Motor neuron (in vitro differentiated cells): ENCODE data around the gene SON. TPM values are rescaled to one million over a fixed set of nuclear protein-coding genes. Genes with fewer than 3 reads are reported as not detected.
"Not testable (repeated sequence)": the region's sequence is repeated elsewhere in the genome, so short reads cannot be mapped to it uniquely, and the experiment has no call there.

ENCODE experiments used
- ATAC-seq, 8 experiments: fragments of 200-7000 bp; cut with Tn5 transposase; replicated peaks in 6 of 8; 2 replicates each; pipeline ENCODE4 v1.8.0; 2021; ENCODE audit warnings: mild to moderate bottlenecking in 8 of 8, moderate library complexity in 8 of 8
- H3K27ac ChIP-seq, 2 donors: fragments of 250-450 bp; sonication (Bioruptor Pico); 2 replicates each; pipeline ENCODE4 v1.9.0; 2021; ENCODE audit warnings: antibody characterized with exemption in 2 of 2, mild to moderate bottlenecking in 2 of 2, moderate library complexity in 1 of 2
- H3K4me1 ChIP-seq, 2 donors: fragments of 250-450 bp; sonication (Bioruptor Pico); replicated peaks in 1 of 2; 2 replicates each; pipeline ENCODE4 v1.6.1; 2021; ENCODE audit warnings: antibody characterized with exemption in 2 of 2, mild to moderate bottlenecking in 2 of 2, moderate library complexity in 1 of 2
- H3K4me3 ChIP-seq, 5 donors: fragments of 250-450 bp; sonication (Bioruptor Pico); 2 replicates each; pipeline ENCODE4 v1.9.0; 2021; ENCODE audit warnings: antibody characterized with exemption in 5 of 5, mild to moderate bottlenecking in 5 of 5, moderate library complexity in 4 of 5
- WGBS, 10 experiments: fragments of 450-650 bp; shearing (Covaris generic); methylation state at CpG; one replicate each; pipeline ENCODE4 v1.0.0; 2022; 5-methylcytosine and 5-hydroxymethylcytosine counted together
- in situ Hi-C, 9 experiments: fragments of 400-800 bp; cut with MboI; loops; one replicate each; pipeline ENCODE4 v1.15.0; 2021; ENCODE audit warnings: low sequenced_read_pairs in 9 of 9, low pct_unique_long_range_greater_than_20kb in 2 of 9; ENCODE audit not compliant: unreplicated experiment in 9 of 9
- total RNA-seq, 8 experiments: library from RNA; unstranded; fragments of 300-600 nt; gene quantifications; 2 replicates each; pipeline versions ENCODE4 v1.2.3 to v1.2.4, GENCODE V29; 2022

SON gene
- total RNA-seq, 8 experiments from 2014 or later: 97.3 to 440 (median 181) TPM

DNA sequence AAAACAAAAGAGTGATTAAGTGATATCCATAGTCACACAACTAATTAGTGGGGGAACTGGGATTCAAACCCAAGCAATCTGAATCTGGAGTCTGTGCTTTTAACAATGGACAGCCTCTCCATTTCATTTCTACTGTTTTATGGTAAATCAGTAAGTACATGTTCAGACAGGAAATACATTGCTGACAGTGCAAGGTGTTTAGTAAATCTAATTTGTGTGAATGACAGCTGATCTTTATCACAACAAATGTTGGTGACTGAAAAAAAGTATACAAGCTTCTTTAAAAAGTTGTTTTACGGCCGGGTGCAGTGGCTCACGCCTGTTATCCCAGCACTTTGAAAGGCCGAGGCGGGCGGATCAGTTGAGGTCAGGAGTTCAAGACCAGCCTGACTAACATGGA, 25.1 kb downstream of the SON start:
- Histone ChIP-seq H3K27ac (no peak overlapping the region), H3K4me1 (no peaks in the 10 kb centered on the region), H3K4me3 (no peak overlapping the region)
- in situ Hi-C loops: no loop called here
- WGBS, 10 experiments: 80 to 92% (median 87%) methylated on average over 1 to 6 of the region's 6 CpGs; no CpG with 5 or more reads in 6 of the 10 experiments
- peak in 1 of 8 experiments; percentile 27 for ATAC-seq

- no peak overlapping the region for H3K27ac ChIP-seq
- in situ Hi-C loops: no loop called here
- H3K4me1 ChIP-seq: no peaks in the 10 kb centered on the region
- no peak overlapping the region for H3K4me3 ChIP-seq
- WGBS, 10 experiments: 83 to 100% (median 90%) methylated on average over 1 to 2 of the region's 2 CpGs; no CpG with 5 or more reads in 4 of the 10 experiments
- ATAC-seq: peak in 2 of 8 experiments; percentile 69 to 76
Measured at GRCh38 chr21:33568448-33568847, 25.6 kb downstream of the SON start.

DNA sequence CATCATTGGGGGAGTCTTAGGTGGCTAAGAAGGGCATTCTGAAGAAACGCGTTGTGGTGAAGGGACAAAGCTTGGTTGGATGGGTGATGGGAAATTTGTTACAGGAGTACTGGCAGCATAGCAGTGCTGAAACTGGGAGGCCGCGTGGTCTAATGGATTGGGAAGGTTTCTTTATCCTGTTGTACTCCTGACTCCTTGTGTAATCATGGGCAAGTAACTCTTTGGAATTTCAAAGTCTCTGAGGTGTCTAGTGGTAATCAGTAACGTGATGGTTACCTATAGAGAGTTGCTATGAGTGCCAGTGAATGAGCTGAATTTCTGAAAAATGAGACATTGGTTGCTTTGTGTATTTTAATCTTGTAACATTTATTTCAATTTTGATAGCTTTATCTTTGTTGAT, 27.2 kb downstream of the SON start:
- ATAC-seq: no peak

DNA sequence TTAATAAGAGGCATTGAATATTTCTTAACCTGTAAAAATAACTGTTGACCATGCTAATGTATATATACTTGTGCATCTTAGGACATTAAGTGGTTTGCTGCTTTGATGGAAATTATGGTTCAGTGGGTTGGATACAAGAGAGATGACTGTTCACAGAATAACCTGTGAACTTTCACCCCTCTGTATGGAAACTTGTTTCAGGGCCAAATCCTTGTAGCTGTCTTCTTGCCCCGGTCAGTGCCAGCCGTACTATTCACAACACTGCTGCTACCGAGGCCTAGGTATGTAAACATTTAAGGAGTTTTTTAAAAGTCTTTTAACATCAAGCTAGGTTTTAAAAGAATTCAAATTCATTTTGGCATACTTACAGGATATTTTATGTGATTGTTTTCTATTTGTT, 29.5 kb downstream of the SON start:
- WGBS, 10 experiments: 86 to 100% (median 94%) methylated on average over 1 to 3 of the region's 3 CpGs
- in situ Hi-C loops: no loop called here
- no peak for ATAC-seq
- Histone ChIP-seq H3K4me3 (no peak overlapping the region), H3K4me1 (no peaks in the 10 kb centered on the region), H3K27ac (no peak overlapping the region)

More for the DNA sequence above, 27.2 kb downstream of the SON start:
- in situ Hi-C loops: no loop called here
- H3K27ac ChIP-seq: no peak overlapping the region
- no peak overlapping the region for H3K4me3 ChIP-seq
- WGBS, 10 experiments: 74 to 100% (median 100%) methylated on average over 1 to 4 of the region's 5 CpGs; no CpG with 5 or more reads in 2 of the 10 experiments
- H3K4me1 ChIP-seq: no peaks in the 10 kb centered on the region

GRCh38 chr21:33576741-33577141, 33.9 kb downstream of the SON start:
- peak in 2 of 8 experiments; percentile 22 to 45 for ATAC-seq
- H3K4me1 ChIP-seq, H3K4me3 ChIP-seq, H3K27ac ChIP-seq, in situ Hi-C loops: not testable (repeated sequence)
- 40 to 100% (median 100%) methylated on average over 1 of the region's 2 CpGs; no CpG with 5 or more reads in 6 of the 10 experiments for WGBS, 10 experiments

DNA sequence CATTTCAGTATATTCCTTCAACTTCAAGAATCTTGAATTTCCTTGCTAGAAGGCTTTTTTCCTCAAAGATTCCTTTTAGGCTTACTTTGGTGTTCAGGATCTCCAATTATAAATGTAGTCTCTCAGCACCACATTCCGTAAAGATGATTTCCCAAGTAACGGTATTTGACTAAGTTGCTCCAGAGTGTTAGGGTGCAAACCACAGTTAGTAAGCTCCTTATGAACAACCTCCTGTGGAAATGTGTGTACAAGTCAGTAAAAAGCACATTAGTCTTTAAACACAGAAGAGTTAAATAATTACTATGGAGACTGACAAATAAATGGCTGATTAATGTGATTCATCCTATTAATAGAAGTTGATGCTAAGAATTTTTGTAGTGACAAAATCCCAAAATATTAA, 35.4 kb downstream of the SON start:
- Histone ChIP-seq H3K4me1 (no peaks in the 10 kb centered on the region), H3K27ac (no peak overlapping the region), H3K4me3 (no peak overlapping the region)
- ATAC-seq: peak in 1 of 8 experiments; percentile 40
- 49 to 100% (median 97%) methylated on average over 2 of the region's 2 CpGs; no CpG with 5 or more reads in 3 of the 10 experiments for WGBS, 10 experiments
- in situ Hi-C loops: no loop called here

DNA sequence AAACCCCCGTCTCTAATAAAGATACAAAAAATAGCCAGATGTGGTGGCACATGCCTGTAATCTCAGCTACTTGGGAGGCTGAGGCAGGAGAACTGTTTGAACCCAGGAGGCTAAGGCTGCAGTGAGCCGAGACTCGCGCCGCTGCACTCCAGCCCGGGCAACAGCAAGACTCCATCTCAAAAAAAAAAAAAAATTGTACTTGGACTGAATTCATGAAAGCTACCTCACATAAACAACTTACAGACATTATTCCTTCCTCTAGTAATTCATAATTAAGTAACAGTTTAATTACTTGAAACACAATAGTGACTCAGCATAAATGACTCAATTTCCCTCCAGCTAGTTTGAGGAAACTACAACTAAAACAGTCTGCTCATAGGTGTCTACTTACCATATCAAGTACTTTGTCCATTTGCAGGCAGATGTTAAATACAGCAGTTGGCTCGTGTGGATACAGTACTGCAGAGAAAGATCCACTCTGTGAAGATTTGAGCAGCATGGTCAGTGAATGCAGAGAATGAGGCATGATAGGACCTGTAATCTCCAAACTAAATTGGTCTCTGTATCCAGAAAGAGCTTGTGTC, 36.2 kb downstream of the SON start:
- Histone ChIP-seq H3K27ac (no peak overlapping the region), H3K4me3 (no peak overlapping the region), H3K4me1 (no peaks in the 10 kb centered on the region)
- ATAC-seq: peak in 2 of 8 experiments; percentile 40 to 43
- in situ Hi-C loops: no loop called here
- 50 to 100% (median 80%) methylated on average over 1 to 6 of the region's 7 CpGs; no CpG with 5 or more reads in 1 of the 10 experiments for WGBS, 10 experiments

GRCh38 chr21:33584455-33584854, 41.6 kb downstream of the SON start:
- peaks cover 6 to 9% of the 10 kb centered on the region in 2 donors for H3K4me1 ChIP-seq
- no peak for ATAC-seq
- H3K4me3 ChIP-seq: no peak overlapping the region
- H3K27ac ChIP-seq: no peak overlapping the region
- in situ Hi-C loops: no loop called here
- 83 to 100% (median 96%) methylated on average over 1 to 3 of the region's 3 CpGs for WGBS, 10 experiments

DNA sequence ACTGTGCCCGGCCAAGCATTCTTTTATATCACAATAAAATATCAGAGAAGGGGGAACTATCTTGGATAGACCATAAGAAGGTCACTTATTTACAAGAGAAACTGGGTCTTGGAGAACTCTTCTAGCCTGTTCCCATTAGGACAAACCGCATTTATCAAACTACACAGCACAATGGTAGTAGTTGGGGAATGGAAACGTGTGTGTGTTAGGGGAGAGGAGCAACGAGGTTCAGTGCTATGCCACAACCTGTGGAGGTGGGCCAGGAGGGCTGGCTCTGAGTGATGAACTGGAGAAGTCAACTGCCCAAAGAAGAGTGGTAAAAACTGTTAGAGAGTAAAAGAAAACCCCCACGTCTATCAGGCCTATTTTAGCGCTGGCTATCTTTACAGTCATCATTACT, 44.1 kb downstream of the SON start:
- in situ Hi-C loops: no loop called here
- no peak overlapping the region for H3K27ac ChIP-seq
- WGBS, 10 experiments: 40 to 95% (median 45%) methylated on average over 2 to 5 of the region's 6 CpGs; no CpG with 5 or more reads in 4 of the 10 experiments
- peaks cover 6 to 11% of the 10 kb centered on the region in 2 donors for H3K4me1 ChIP-seq
- ATAC-seq: no peak
- H3K4me3 ChIP-seq: peak overlapping the region in 1 of 5 donors; percentile 62

DNA sequence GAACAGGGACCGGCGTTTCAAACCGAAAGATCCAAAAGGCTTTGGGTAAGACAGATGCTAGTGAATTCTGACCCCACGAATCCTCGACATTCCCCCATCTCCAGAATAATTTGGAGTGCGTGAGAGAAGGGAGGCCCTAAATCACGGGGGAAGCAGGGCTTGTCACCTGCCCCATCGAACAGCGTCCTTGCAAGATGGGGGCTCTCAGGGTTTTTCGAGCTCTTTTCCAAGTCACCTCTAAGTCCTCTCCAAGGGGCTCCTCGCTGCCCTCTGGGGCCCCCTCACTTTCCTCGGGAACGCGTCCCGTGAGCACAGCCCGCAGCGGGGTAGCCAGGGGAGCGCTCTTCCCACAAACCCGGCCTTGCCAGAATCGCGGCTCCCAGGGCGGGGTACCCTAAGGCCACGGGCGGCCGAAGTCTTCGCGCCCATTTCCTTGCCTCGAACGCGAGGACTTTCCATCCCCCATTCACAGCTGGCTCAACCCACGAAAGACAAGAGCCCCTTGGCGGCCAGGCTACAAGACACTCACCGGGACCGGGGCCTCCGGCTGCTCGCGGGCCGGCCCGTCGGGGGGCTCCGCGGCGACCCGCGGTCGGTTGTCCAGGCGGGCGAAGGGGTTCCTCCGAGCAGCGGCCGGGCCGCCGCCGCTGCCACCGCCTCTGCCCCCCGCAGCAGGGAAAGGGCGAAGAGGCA, 45.1 kb downstream of the SON start:
- in situ Hi-C loops: no loop called here
- peak overlapping the region; percentile 62 to 91 for H3K27ac ChIP-seq
- peaks cover 6 to 11% of the 10 kb centered on the region in 2 donors for H3K4me1 ChIP-seq
- WGBS, 10 experiments: 0 to 10% (median 0%) methylated on average over 2 to 17 of the region's 57 CpGs; no CpG with 5 or more reads in 2 of the 10 experiments
- peak in 6 of 8 experiments; percentile 32 to 49 (median 43) for ATAC-seq
- peak overlapping the region; percentile 62 to 100 (median 63) for H3K4me3 ChIP-seq

DNA sequence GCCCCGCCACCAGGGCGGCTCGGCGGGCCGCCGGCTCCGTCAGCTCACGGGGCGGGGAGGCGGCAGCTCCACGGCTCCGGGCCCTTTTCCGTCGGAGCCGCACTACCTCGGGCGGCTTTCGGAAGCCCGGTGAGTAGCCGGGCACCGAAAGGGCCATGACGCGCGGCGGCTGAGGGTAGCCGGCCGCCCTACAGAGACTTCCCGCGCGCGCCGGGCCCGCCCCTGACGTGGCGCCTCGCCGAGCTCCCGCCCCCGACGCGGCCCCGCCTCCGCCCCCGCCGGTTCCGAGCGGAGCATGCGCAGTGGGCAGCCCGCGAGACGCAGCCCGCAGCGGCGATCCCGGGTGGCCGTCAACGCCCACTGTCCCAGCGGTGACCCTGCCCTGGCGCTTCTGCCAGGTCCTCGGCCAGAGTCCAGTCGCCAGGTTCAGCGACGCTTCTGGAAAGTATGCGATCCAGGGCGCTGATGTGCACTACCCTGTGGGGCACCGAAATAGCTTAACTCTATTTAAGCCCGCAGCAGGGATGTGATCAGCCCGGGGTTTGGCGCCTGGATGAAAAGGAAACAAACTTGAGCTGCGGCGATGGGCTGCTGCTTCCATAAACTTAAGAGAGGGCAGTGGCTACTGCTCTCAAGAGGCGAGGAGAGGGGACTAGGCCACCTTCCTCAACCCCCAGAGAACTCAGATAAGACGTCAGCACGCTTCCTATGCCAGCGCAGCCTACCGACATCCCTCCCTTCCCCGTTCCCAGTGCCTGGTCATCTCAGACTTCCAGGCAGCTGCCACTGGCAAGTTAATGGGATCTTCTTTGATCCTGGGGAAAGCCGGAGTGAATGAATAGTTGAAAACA, 45.9 kb downstream of the SON start, which contains the start of gene DONSON:
Gene DONSON (minus strand): TSS at position 200 of the 851 bp plus-strand sequence. CDS start 43 bp downstream, at position 157.
- ATAC-seq: peak; percentile 85 to 93 (median 91)
- H3K4me1 ChIP-seq: peaks cover 6 to 11% of the 10 kb centered on the region in 2 donors
- 0 to 15% (median 5%) methylated on average over 1 to 26 of the region's 78 CpGs; no CpG with 5 or more reads in 2 of the 10 experiments for whole genome bisulfite sequencing, 10 experiments
- peak within 1 kb of the TSS; percentile 62 to 100 (median 63) for H3K4me3 ChIP-seq
- H3K27ac ChIP-seq: peak within 1 kb of the TSS; percentile 62 to 91
- in situ Hi-C loops: no loop called here

DNA sequence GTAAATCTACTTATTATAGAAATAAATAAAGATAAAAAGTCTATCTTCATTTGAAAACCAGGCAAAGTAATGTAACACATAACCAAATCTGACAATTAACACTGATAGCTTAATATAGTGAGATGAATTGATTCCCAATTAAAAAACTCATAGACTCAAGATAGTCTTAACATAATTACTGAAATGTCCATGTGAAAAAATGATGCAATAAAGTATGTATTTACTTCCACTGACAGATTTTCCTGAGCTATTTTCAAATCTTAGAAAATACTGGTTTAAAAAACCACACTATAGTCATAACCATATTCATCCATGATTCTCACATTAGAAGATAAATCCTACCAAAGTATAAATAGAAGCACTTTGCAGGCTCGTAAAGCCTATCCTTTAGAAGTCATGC, 55.2 kb downstream of the SON start:
- in situ Hi-C loops: no loop called here
- no peak for ATAC-seq
- H3K27ac ChIP-seq: no peak overlapping the region
- H3K4me1 ChIP-seq: no peaks in the 10 kb centered on the region
- H3K4me3 ChIP-seq: no peak overlapping the region
- WGBS, 10 experiments: 0 to 100% (median 100%) methylated on average over 1 of the region's 1 CpG

DNA sequence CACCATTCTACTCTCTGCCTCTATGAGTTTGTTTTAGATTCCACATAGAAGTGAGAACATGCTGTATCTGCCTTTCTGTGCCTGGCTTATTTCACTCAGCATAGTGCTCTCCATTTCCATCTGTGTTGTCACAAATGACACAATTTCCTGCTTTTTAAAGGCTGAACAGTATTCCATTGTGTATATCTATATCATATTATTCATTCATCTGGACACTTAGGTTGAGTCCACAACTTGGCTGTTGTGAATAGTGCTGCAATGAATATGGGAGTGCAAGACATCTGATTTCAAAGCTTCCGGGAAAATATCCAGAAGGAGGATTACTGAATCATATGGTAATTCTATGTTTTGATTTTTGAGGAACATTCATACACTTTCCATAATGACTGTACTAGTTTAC, 65.7 kb downstream of the SON start:
- H3K27ac ChIP-seq: no peak overlapping the region
- no peaks in the 10 kb centered on the region for H3K4me1 ChIP-seq
- peak in 3 of 8 experiments; percentile 86 to 92 (median 88) for ATAC-seq
- 0 to 100% (median 80%) methylated on average over 1 of the region's 1 CpG; no CpG with 5 or more reads in 2 of the 10 experiments for WGBS, 10 experiments
- H3K4me3 ChIP-seq: no peak overlapping the region
- in situ Hi-C loops: no loop called here
